ENCODE measurements around the gene CAMSAP3.
"Not testable (repeated sequence)": the region's sequence is repeated elsewhere in the genome, so short reads cannot be mapped to it uniquely, and the experiment has no call there.

The CAMSAP3 gene

DNA sequence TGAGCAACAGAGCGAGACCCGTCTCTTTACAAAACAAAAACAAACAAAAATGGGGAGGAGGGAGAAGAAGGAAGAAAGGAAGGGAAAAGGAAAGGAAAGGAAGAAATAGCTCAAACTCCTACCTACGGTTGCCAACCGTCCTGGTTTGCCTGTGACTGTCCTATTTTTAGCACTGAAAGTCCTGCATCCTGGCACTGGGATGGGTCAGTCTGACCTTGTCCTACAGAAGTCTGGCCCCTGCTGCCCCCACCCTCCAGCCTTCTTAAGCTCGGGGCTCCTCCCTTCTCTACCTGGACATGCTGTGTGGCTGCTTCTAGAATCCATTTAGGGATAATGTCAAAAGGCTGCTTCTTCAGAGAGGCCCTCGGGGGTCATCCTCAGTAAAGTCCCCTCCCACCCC lies 40.0 kb downstream of the CAMSAP3 start:
- DNase-seq, result no peak

DNA sequence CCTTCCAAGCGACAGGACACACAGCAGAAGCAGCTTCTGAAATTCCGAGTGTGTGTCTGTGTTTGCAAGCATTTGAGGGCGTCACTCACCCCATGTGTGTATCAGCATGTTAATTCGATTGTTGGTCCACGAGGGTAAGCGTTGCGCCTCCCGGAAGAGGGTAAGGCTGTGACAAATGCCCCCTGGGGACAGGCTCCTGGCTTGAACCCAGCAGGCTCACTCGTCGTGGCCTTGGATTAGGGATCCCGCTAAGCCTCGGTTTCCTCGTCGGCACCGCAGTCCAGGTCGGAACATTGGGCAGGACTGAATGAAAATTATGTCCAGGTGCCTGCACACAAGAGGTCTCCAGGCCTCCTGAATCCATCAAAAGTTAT lies 40.6 kb downstream of the CAMSAP3 start:
- no peak for DNase-seq

DNA sequence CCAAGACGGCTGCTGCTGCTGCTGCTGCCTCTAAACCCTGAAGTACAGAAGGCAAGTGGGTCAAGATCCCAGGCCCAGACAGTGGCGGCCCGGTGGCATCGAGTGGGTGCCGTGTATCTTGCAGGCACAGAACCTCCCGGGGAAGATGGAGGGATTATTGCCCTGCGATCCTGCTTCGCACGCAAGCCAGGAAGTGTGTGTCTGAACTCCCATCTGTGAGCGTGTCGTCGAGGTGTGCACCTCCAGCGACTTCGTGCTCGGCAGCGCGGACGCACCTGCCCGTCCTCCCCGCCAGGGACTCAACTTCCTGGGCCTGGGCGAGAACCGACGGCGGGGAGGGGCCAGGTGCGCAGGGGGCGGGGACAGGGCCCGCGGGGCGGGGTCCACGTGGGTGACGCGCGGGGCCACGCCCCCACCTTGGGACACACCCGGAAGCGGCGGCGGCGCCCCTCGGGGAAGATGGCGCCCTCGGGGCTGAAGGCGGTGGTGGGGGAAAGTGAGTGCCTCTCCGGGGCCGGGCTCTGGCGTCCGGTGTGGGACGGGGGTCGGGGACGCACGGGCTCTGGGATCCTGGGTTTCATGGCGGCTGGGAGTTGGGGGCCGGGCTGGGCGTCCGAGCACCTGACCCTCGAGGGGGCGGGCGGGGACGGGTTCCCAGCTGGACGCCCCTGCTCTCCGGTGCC lies 41.2 kb downstream of the CAMSAP3 start, which contains the start of gene STXBP2:
TSS of gene STXBP2 (plus strand) at position 420 of the 683 bp plus-strand sequence. CDS start at position 460, 40 bp downstream.
- DNase-seq, result peak; percentile 92

DNA sequence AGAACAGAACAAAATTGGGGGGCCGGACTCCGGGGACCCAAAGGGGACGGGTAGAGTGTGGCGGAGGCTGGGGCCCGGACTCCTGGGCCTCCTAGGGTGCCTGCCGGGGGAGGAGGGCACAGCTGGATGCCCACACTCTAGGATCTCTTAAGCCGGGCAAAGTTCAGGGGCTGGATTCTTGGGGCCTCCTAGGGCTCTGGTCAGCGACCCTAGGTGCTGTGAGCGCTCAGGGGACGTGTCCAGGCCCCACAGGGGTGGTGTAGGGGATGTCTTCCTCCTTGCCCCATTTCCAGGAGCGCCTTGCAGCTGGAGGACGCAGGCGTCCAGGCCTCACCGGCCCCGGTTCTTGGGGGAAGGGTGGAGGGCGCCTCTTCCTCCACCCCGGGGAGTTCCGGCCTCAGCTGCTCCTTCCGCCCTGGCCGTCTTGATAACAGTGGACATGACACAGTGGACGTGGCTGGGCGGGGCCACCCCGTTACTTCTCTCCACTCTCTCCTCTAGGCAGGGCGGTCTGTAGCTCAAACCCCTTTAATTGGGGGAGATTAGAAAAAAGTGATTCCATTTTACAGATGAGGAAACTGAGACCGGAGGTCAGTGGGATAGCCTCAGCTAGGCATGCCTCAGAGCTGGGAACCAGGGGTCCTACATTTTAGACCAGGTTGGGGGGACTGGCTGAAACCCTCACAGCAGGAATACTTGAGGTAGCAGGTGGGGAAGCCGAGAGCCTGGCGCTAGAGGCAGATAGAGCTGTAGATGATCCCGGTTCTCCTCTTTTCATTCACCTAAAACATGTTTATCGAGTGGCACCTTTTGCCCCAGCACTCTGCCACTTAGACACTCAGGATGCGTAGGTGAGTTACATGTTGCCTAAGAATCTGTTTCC lies 42.0 kb downstream of the CAMSAP3 start:
- no peak for DNase-seq

DNA sequence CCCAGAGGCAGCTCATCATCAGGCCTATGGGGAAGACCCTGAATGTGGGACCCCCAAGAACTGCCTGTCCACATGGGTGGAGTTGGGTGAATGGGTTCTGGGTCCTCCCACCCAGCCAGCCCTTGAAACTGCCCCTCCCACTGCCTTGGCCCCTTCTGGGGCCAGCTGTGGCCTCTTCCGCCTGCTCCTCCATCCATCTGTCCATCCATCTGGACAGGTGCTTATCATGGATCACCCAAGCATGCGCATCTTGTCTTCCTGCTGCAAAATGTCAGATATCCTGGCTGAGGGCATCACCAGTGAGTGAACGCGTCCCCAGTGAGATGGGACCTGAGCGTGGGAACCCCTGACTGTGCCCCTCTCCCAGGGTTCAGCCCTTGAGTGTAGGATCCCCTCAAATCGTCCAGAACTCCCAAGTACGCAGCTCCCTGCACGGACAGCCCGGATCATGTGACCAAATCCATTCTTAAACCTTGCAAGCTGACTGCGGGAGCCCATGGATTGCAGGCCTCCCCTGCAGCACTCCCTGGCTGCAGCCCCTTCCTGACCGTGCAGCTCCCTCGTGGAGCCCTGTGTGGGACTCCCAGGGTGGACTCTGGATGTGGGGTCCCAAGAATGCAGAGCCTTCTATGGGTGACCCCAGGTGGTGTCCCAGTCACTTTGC lies 43.3 kb downstream of the CAMSAP3 start:
- no peak for DNase-seq

DNA sequence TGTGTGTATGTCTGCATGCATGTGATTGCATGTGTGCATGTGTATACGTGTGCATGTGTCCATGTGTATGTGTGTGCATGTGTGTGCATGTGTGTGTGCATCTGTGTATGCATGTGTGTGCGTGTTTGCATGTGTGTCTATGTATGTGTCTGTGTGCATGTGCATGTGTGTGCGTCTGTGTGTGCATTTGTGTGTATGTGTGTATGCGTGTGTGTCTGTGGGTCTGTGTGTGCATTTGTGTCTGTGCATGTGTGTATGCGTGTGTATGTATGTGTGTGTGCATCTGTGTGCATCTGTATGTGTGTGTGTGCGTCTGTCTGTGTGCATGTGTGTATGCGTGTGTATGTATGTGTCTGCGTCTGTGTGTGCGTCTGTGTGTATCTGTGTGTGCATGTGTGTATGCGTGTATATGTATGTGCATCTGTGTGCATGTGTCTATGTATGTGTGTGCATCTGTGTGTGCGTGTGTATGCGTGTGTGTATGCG lies 44.2 kb downstream of the CAMSAP3 start:
- no peak for DNase-seq

DNA sequence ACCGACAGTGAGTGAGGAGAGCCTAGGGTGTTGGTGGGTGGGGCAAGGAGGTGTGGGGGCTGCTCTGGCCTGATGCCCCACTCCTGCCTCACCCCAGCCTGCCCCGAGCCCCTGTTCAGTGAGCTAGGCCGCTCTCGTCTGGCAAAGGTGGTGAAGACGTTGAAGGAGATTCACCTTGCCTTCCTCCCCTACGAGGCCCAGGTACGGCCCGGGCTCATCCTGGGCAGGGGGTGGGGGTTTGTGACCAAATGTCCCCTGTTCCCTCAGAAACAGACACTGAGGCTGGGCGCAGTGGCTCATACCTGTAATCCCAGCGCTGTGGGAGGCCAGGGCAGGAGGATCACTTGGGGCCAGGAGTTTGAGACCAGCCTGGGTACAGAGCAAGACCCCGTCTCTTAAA lies 45.1 kb downstream of the CAMSAP3 start:
- no peak for DNase-seq

DNA sequence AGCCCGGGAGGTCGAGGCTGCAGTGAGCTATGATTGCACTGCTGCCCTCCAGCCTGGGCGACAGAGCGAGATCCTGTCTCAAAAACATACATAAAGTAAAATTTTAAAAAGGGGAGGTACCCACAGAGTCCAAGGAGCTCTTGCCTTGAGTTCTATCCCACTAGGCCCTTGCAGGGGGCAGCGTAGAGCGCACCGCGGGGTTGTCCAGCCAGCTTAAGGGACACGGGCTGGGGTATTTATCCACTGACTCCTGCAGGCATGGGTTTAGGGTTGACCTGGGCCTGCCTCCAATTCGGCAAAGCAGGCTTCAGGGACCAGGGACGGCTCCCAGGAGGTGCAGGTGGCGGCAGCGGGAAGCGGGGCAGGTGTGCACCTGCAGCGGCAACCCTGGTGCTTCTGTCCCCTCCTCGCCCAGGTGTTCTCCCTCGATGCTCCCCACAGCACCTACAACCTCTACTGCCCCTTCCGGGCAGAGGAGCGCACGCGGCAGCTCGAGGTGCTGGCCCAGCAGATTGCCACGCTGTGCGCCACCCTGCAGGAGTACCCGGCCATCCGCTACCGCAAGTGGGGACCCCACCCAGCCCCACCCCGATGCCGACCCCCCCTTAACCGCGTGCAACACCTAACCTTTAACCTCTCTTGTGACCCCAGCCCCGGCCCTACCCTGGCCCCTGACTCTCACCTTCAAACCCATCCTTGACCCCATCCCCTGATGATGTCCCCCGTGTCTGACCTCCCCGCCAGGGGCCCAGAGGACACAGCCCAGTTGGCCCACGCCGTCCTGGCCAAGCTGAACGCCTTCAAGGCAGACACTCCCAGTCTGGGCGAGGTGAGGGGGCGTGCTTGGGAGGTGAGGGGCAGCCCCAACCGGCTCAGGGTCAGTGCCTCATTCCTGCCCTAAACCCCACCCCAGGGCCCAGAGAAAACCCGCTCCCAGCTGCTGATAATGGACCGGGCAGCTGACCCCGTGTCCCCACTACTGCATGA lies 45.9 kb downstream of the CAMSAP3 start:
- DNase-seq, result no peak

DNA sequence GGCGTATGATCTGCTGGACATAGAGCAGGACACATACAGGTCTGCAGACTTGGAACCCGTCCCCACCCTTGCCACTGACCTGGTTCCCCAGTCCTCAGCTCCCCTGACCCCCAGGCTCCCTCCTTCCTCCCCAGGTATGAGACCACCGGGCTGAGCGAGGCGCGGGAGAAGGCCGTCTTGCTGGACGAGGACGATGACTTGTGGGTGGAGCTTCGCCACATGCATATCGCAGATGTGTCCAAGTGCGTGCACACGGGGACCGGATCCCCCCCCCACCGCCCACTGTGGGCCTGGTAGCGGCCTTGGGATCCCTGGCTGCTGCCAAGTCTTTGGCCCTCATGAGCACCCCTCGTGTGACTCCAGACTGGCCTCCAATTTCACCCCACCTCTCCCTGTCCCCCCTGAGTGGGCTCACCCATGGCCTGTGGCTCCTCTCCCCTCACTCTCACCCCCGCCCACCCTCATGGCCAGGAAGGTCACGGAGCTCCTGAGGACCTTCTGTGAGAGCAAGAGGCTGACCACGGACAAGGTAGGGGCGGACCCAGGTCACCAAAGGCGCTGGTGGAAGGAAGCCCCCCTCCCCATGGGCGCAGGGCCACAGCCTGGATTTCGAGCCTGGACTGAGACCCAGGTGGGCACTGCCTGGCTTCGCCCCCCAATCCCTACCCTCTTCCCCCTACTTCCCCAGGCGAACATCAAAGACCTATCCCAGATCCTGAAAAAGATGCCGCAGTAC lies 46.8 kb downstream of the CAMSAP3 start:
- no peak for DNase-seq

DNA sequence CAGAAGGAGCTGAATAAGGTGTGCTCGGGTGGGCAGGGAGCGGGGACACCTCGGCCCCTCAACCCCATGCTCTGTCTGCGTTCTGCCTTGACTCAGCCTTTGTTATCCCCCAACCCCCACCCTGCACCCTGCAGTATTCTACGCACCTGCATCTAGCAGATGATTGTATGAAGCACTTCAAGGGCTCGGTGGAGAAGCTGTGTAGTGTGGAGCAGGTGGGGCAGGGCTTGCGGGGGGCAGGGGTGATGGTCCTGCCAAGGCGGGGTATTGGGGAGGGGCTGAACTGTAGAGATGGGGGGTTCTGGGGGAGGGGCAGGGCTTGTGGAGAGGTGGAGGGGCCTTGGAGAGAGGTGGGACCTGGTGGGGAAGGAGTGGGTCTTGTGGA lies 47.4 kb downstream of the CAMSAP3 start:
- DNase-seq, result no peak

DNA sequence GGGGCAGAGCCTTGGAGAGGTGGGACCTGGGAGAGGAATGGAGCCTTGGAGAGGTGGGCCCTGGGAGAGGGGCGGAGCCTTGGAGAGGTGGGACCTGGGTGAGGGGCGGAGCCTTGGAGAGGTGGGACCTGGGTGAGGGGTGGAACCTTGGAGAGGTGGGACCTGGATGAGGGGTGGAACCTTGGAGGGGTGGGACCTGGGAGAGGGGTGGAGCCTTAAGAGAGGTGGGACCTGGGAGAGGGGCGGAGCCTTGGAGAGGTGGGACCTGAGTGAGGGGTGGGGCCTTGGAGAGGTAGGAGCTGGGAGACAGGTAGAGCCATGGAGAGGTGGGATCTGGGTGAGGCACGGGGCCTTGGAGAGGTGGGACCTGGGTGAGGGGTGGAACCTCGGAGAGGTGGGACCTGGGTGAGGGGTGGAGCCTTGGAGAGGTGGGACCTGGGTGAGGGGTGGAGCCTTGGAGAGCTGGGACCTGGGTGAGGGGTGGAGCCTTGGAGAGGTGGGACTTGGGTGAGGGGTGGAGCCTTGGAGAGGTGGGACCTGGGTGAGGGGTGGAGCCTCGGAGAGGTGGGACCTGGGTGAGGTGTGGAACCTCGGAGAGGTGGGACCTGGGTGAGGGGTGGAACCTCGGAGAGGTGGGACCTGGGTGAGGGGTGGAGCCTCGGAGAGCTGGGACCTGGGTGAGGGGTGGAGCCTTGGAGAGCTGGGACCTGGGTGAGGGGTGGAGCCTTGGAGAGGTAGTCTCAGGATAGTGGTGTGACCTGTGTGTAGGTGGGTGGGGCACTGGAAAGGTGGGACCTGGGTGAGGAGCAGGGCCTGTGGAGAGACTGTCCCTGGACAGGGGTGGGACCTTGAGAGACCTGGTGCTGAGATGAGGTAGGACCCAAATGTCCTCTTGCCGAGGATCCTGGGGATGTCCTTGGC lies 48.2 kb downstream of the CAMSAP3 start:
- not testable (repeated sequence) for DNase-seq

DNA sequence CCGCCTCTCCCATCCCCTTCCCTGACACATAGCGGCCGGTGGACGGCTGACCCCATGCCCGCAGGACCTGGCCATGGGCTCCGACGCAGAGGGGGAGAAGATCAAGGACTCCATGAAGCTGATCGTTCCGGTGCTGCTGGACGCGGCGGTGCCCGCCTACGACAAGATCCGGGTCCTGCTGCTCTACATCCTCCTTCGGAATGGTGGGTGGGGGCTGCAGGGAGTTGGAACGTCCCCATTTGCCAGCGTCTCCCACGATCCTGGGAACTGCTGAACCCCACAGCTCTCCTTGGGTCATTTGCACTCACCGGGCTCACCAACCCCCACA lies 48.9 kb downstream of the CAMSAP3 start:
- no peak for DNase-seq

DNA sequence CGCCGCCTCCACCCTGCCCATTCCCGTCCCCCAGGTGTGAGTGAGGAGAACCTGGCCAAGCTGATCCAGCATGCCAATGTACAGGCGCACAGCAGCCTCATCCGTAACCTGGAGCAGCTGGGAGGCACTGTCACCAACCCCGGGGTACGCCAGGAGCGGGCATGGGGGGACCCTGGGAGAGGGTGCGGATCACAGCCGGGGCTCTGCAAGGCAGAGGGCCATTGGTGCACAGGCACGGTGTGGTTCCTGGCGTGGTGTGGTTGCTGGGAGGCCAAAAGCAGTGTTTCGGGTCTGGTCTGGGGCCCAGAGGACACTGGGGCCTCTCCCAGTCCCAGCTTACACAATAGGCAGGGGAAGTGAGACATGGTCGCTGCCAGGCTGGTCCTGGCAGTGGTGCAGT lies 49.5 kb downstream of the CAMSAP3 start:
- DNase-seq, result no peak

DNA sequence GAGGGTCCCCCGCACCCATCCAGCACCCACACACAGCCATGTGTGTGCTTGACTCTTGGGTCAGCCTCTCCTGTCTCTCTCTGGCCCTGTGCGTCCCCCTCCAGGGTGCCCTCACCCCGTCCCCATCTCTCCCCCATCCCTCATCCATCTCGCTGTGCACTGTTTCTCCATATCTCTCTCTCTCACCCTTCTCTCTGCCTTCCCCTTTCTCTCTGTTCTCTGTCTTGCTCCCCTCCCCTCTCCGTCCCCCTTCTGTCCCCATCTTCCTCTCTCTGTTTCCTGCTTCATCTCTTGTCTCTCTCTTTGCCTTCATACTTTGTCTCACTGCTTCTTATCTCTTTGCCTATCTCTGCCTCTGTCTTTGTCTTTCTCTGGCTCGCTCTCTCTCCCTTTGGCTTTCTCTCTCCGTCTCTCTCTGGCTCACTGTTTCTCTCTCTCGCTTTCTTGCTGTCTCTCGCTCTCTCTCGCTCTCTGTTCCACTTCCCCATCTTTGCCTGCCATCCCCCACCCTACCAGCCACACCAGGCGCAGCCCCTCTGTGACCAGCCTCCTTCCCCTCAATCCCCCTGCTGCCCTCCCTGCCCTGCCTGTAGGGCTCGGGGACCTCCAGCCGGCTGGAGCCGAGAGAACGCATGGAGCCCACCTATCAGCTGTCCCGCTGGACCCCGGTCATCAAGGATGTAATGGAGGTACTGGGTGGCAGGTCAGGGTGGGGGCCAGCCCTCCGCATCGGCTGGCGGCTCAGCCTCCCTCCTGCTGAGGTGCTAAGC lies 50.2 kb downstream of the CAMSAP3 start:
- DNase-seq, result no peak

DNA sequence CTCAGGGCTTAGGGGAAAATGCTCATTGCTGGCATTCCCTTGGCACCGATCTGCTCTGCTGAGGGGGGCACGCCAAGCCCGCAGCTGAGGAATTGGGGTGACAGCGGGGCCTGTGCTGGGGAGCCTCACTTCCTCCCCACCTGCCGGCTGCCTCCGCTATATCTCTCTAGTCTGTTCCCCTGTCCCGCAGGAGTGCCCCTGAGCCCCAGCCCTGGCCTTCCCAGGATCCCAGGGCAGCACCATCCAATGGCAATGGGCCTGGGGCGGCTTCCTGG lies 50.7 kb downstream of the CAMSAP3 start:
- no peak for DNase-seq

DNA sequence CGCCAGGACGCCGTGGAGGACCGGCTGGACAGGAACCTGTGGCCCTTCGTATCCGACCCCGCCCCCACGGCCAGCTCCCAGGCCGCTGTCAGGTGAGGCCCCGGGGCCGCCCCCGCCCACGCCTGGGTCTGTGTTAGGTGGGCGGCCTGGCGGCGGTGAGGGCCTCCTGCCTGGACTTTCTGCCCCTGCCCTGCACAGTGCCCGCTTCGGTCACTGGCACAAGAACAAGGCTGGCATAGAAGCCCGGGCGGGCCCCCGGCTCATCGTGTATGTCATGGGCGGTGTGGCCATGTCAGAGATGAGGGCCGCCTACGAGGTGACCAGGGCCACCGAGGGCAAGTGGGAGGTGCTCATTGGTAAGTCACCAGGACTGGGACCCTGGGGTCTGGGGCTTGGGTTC lies 51.5 kb downstream of the CAMSAP3 start:
- DNase-seq, result no peak

DNA sequence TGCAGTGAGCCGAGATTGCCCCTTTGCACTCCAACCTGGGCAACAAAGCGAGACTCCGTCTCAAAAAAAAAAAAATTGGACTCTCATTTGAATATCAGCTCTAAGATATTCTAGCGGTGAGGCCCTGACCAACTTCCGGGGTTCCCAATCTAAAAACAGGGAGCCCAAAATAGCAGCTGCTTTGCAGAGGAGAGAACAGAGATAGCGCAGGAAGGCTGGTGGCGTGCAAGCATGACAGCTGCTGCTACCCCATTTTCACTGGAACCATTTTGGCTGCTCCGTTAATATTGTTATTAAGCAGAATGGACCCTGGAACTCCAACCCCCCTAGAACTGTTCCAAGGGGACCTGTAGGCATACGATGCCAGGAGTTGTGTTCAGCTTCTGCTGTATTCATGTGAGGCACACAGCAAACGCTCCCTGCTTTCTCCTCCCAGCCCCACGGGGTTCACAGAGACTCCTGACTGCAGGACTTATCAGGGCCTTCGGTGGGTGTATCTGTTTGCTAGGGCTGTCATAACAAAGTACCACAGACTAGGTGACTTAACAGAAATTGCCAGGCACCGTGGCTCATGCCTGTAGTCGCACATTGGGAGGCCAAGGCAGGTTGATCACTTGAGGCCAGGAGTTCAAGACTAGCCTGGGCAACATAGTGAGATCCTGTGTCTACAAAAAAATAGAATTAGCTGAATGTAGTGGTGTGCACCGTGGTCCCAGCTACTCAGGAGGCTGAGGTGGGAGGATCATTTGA lies 52.8 kb downstream of the CAMSAP3 start:
- no peak for DNase-seq

DNA sequence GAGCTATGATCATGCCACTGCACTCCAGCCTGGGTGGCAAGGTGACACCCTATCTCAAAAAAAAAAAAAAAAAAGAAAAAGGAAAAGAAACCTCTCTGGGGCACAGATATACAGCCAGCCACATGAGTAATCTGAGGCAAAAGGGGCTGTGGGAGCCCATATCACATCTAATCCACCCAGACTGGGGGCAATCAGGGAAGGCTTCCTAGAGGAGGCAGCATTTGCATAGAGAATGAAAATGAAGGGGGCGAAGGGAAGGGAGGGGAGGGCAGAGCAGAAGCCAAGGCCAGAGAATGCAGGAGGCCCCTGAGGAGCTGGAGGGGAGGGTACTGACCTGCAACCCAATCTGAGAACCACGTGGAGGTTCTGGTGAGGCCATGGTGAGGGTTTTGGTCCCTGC lies 54.5 kb downstream of the CAMSAP3 start:
- DNase-seq, result no peak

DNA sequence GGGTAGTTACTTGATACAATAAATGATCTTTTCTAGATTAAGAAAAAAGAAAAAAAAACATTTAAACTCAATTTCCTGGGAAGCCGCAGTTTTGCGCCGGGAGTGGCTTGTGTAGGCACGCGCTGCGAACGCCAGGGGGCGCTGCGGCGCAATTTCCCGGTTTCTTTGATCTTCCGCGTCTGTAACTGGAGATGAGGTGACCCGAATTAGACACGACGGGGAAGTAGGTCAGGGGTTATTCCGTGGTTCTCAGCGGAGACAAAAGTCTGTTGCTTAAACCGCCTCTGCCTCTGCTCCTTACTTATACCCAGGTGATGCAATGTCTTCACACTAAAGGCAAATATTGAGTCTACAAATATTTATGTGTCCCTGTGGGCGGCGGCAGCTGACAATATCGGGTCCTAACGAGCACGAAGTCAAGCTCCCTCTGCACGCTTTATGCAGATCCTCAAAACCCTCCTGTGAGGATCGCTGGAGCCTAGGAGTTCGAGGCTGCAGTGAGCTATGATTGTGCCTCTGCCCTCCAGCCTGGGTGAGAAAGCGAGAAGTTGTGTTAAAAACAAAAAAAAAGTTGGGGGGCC lies 56.5 kb downstream of the CAMSAP3 start:
- DNase-seq, result peak; percentile 85
